GM18870 (cell line): ENCODE data around the gene TEX29.

Experiments used
- ATAC-seq: cut with Tn5 transposase; IDR thresholded peaks from one replicate; pipeline ENCODE4 v1.9.1; 2021; ENCODE audit warnings: moderate library complexity; ENCODE audit not compliant: unreplicated experiment

TEX29 gene

DNA sequence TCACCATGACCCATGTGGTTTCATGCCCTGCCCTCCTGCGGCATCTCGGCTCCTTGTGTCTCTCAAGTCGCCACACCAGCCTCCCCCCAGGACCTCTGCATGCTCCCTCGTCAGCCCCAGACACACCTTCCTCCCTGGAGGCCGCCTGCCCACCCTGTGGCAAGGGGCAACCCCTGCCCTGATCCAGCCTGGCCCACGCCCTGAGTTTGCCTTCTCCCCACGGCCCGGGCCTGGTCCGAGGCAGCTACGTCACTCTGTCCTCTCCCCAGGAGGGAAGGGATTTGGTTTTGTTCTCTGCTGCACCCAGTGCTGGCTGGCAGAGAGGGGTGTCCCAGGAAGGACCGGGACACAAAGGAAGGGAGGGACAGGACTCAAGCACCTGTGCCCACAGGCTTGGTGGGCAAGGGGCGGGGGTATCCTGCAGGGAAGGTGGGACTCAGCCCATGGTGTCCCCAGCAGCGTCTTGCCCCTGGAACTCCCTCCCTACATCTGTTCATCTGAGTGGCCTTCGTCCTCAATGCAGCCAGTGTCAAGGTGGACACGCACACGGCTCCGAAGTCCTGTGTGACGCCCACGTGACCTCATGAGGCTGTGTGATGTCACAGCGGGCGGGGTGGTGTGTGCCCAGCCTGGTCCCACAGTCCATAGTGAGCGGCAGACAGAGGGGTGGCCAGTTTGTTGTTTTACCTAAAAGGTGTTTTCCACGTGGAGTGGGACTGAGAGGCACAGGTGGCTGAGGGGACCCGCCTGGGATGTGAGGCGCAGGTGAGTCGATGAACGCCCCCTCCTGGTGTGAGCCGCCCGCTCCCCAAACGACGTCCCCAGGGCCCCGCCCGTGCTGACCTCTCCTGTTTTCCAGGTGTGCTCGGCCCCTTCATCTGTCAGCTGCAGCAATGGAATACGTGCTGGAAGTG is at the start of gene TEX29:
Gene TEX29, plus strand, starts transcription at position 645 of the 914 bp plus-strand sequence. Its CDS starts 249 bp downstream, at position 894.
- no peak for ATAC-seq

DNA sequence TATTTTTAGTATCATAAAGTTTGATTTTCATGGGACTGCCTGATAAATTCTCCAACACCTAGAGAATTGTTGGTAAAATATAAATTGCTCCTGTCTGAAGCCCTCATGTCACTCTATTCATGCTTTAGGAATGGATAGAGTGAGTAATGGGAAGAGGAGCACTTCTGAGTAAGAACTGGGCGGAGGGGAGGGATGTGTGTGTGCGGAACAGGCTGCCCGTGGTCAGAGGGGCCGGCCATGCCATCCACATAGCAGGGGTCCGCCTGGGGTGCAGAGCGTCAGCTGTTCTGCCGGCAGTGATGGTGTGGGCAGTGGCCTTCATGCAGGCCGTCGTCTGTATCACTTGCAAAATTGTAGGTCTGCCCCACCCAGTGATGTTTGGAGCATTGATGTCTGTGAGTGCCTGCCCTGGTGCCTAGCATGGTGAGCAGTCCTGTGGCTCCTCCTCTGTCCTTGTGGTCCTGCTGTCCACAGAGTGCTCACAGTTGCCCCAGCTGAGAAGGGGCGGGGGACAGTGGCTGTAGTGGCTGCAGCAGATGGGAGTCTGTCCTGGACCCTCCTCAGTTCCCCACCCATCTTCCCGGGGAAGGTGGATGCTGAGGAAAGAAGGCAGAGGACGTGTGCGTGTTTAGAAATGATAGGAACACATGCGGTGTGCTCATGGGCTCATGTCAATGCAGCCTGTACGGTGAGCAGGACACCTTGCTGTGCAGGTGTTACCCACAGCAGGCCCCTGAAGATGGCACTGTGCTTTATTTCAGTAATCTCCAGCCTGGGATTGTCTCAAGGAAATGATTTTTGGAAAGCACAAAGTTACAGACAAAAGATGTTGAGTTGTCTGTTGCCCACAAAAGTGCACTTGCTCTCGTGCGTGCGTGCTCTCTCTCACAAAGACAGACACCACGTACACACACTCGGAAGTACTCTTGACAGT is 49.4 kb upstream of the TEX29 start:
- no peak for ATAC-seq

DNA sequence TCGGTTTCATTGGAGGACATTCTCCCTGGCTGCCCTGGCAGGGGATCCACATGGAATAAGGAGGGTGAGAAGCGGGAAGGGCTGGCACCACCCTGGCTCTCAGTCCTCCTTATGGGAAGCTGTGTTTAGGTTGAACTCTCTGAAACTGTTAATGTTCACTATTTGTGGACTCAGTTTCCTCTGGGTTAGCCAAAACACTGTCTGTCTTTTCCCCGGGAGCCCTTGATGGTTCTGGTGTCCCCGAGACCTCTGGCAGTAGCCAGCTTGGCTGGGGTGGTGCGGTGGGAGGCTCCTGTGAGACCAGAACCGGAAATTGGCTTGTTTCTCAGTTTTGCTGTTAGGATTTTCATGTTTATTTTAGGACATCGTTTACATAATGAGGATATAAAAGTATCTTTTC is 48.3 kb upstream of the TEX29 start:
- no peak for ATAC-seq

DNA sequence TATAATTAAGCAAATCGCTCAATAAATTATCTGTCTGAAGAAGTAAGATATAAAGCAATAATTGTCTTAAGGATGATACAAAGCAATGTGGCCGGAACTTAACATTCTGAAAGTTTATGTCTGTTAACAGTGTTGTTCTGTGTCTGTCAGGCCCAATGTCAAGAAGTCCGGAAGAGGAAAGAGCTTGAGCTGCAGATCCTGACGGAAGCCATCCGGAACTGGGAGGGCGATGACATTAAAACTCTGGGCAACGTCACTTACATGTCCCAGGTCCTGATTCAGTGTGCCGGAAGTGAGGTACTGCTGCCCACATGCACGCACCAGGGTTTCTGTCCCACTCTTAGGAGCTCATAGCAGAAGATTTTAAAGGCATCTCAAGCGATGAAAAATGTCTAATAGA is 45.1 kb upstream of the TEX29 start:
- ATAC-seq, result no peak

DNA sequence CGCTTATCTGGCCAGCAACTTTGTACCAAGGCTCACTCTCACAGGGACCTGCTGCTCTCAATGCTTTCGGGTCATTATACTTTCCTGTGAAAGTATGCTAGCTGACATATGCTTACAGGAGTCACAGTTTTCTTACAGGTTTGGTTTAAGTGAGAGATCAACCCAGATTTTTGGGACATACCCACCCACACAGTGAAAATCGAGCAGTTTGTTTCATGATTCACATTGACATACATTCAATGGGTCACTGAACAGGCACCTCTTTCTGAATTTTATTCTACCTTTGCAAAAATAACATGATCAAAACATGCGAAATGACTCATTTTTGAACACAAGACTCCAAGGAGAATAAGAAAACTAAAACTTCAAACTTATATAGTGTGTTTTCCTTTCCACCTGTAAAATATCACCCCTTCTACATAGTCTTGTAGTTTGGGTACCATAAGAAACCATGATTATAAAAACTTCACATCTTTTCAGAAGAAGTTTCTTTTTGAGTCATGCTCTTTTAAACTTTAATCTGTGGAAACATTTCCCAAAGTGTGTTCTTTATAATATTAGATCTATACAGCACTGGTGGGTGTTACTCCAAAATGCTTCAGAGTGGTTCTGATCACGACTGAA is 44.3 kb upstream of the TEX29 start:
- no peak for ATAC-seq

DNA sequence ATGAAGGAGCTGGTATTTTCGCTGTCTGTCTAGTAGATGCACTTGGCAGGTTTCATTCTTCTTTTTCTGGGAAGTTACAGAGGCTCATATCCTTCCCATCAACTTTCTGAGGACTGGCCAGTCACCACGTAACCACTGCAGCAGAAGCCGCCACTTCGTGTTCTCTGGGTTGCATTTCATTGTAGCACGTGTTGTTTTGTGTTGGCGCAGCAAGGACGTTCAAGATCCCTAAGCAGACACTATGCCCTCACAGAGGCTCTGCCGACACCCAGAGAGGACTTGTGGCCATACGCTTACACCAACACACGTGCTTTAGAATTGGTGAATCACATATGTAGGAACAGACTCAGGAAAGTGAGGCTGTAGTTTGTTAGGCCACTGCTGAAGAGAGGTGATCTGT is 42.2 kb upstream of the TEX29 start:
- no peak for ATAC-seq

DNA sequence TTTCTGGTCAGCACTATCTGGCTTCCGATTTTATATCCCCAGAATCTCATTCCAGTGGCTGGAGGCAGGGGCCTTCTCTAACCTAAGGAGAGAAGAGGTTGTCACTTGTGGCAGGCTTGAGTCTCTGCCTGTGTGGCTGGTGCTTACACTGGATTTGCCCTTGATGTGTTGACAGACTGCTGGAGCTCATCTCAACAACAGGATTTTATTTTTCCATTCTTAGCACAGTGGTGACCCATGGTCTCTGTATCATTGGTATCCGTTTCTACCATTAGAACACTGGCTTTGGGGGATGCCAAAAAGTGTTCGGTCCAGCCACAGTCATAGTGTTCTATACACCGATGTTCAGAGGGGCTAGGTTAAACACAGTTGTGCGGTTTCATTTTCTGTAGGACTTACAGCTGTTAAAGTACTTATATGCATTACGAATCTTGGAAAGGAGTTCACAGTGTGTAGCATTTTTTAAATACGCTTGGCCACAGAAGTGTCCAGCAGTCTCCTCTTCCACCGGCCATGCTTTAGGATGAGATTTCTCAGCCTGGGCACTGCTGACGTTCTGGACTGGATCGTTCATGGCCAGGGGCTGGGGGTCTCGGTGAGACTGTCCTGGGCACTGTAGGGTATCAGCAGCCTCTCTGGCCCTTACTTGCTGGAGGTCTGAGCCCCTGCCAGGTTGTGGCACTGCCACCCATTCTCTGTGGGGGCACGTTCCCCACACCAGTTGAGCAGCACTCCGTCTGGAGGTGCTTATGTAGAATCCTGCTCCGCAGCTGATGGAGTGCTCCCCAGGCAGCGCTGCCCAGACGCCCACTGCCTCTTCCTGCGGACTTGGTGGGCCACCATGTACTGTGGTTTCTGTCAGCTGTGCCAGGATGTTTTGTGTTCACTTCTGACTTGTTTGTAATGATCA is 41.4 kb upstream of the TEX29 start:
- ATAC-seq, result no peak

DNA sequence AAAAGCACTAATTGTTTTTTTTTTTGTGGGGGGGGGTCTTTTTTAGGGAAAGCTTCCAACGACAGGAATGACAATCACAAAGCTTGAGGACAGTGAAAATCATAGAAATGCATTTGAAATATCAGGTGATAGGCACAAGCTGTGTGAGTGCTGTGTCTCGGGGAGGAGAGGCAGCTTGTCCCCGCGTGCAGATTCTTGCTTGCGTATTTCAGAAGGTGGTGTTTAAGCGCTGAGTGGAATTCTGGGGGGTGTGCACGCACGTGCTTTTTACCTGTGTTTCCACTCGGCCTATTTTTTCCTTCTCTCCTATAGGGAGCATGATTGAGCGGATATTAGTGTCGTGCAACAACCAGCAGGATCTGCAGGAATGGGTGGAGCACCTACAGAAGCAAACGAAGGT is 40.2 kb upstream of the TEX29 start:
- no peak for ATAC-seq

DNA sequence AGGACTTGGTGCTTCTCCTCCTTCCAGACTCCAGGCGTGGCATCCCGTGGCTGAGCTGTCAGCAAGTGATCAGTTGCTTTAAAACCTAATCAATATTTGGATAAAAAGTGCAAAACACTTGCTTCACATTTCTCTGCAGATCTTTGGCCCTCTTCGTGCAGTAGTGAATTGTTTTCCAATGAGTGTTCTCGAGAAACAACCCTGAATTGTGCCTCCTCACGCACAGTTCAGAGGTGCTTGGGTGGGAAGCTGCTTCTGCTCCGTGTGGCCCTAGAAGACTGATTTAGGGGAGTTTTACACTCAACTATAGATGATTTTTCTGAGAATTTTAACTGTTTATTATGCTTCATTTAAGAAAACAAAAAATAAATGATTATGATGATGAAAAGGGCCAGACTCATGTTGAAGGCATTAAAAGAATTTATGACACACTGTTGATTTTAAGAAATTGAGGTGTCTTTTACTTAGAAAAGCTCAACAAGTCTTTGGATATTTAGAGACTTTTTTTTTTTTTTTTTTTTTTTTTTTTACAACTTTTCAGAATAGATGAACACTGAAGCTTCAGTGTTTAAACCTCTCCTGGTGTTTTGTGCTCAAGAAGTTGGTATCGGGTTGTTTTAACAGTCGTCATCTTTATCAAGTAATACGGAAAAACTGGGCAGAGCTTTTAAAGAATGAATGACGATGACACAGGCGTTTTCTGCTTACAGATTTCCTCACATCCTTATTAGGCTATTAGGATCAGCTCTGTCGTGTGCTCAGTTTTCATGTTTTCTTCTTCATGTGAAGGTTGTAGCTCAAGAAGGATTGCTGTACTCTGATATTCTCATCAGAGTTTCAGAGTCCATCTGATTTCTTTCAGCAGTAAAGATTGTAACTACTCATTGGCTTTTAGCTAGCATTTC is 39.5 kb upstream of the TEX29 start:
- no peak for ATAC-seq

DNA sequence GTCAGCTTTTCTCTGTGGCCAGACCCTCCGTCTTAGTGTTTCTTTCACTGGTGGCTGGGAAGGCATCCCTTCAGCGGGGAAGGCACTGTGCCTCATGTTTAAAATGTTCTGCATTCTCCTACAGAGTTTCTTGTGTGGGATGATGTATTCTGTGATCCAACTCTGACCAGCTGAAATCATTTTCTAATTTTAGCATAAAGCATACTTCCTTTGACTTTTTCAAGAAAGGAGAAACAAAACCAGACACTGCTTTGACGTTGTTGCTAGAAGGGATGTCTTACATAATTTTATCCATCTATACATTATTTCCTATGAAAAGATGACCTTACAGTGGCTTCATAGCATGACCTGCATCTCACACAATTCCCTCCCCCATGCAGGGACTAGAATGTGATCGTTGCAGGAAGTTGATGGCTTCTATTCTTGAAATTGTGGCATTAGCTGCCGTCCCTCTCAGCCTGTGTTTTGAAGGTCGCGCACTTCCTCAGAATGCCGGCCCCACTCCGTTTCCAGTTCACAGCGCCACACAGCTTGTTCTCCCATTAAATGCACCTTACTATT is 38.6 kb upstream of the TEX29 start:
- no peak for ATAC-seq

DNA sequence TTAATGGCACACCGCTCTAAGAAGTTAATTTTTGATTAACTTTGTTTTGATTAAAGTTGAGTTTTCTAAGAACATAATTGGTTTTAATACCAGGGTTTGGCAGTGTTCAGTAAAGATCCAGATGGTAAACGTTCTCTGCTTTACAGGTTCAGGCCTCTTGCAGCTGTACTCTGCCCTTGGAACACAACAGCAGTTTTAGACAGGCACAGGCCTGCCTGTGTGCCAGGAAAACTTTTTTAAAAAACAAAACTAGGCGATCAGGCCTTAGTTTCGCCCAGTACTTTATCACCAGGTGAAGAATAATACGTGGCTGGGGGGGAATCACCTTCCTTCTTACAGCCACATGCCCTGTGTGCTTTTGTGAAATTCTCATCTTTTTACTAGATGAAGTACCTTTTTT is 38.0 kb upstream of the TEX29 start:
- ATAC-seq, result no peak

DNA sequence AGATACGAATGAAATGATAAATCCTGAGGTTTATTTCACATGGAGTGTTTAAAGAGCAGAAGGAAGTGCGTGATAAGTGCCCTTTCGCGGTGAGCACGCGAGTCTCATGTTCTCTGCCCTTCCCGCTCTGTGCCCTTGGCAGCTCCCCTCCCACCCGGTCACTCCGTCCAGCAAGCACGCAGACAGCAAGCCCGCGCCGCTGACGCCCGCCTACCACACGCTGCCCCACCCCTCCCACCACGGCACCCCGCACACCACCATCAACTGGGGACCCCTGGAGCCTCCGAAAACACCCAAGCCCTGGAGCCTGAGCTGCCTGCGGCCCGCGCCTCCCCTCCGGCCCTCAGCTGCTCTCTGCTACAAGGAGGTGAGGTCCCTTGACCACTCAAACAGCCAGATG is 37.4 kb upstream of the TEX29 start:
- no peak for ATAC-seq

DNA sequence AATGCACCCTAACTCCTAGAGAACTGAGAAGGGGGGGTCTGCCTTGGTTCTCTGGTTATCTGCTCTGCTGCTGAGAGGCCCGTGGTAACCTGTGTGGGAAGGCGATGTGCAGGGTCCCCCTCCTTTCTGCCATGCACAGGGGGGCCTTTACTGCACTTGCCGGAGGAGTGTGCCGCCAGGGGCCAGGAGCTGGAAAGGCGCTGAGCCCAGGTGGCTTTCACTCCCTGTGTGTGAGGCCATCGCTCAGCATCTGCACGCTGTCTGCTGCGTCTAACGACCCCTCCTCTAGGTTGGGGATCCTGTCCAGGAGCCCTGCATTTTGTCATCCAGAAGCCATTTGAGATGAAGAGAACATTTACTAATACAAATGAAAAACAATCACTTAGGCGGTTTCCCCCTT is 37.0 kb upstream of the TEX29 start:
- no peak for ATAC-seq

DNA sequence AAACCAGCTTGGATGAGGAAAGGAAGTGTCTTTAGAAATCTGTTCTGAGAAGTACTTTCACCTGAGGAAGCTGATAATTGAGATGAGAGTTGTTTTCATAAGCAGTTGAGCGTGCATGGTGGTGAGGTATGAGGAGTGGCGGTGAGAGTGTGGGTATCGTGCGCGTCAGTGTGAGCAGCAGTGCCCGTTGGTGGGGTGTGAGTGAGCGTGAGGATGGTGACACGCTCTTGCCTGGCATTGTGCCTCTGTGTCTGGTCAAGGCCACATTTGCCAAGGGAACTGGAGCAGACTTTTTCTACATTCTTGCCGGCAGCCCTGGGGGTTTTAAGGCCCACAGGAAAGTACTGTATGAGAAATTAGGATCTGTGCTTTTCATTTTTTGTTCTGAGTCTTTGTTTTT is 36.5 kb upstream of the TEX29 start:
- ATAC-seq, result no peak

DNA sequence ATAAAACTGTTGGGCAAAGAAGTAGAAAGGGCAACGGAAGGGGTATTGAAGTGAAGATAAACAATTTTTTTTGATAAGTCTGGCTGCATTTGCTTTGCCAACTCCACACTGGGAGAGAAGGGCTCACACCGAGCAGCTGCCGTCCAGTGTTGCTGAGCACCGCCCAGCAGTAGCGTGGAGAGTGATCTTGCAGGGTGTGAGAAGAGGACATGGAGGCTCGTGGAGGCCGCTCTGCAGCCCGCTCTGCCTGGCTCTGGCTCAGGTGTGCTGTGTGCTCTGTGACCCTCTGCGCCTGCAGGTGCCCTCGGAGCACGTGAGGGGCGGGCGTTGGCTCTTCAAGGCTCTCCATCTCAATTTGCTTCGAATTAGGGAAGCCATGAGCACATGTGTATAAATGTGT is 35.9 kb upstream of the TEX29 start:
- no peak for ATAC-seq

DNA sequence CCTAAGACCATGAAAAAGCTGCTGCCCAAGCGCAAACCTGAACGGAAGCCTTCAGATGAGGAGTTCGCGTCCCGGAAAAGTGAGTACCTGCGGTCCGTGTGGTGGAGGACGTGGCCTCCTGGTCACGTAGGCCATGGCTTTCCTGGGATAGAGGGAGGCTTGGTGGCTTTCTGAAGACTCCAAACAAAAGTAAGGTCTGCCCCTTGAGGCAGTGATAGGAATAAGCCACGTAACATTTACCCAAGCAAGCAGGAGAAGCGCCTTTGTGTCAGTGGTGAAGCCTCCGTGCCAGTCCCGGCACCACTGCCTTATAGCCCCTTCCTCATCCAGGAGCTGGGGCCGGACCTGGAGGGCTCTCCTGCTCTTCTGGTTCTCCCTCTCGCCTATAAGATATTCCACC is 34.3 kb upstream of the TEX29 start:
- ATAC-seq, result no peak

DNA sequence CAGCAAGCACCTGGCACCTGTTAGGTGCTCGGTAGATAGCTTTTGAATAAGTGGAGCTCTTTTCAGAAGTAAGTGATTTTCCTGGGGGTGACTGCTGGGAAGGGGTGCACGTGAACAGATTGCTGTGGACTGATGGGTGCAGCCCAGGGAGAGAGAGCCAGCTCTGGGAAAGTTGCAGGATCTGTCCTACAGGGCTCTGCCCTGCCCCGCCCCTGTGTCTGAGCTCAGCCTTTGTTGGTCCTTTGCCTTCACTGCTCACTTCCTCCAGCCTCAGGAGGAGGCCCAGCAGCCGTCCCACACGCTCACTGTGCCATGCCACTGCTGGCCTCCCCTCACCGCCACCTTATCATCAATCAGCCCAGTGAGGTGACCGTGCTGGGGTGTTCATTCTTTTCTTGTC is 33.7 kb upstream of the TEX29 start:
- no peak for ATAC-seq

DNA sequence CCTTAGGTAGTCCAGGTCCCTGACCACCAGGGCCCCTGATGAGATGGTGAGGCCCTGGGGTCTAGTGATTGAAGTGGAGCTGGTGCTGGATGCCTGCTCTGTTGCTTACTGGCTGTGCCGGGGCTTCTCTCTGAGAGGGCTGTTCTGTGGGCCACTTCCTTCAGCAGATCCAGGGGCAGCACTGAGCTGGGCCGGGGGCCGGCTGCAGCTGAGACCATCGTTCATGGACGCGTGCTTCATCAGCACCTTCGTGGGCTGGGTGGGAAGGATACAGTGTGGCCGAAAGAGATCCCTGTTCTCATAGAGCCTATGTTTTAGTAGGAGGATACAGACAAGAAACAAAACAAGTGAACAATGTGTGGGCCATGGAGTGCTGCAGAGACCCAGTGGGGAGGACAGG is 33.2 kb upstream of the TEX29 start:
- no peak for ATAC-seq

DNA sequence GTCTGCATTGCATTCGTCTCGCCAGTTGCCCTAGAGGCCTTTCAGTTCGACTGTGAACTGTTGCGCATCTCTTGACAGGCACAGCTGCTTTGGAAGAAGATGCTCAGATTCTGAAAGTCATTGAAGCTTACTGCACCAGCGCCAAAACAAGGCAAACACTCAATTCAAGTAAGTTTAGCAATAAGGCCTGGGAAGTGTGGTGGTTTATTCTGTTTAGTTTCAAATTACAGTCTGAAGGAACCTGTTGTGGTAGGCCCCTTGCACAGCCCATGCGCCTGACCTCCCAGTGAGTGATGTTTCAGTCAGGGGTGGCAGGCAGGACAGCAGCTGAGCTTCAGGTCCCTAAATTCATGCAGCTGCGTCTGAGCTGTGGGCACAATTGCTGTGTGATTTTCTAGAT is 32.2 kb upstream of the TEX29 start:
- no peak for ATAC-seq
